Measurements from ENCODE around the gene ZBTB42. TPM values are rescaled to one million over a fixed set of nuclear protein-coding genes. Genes with fewer than 3 reads are reported as not detected.

Gene ZBTB42
- total and polyA plus RNA-seq, 2 donors (not counting 1 experiment from before 2014, with no cell fraction given), result 1.6 to 8.3 TPM

DNA sequence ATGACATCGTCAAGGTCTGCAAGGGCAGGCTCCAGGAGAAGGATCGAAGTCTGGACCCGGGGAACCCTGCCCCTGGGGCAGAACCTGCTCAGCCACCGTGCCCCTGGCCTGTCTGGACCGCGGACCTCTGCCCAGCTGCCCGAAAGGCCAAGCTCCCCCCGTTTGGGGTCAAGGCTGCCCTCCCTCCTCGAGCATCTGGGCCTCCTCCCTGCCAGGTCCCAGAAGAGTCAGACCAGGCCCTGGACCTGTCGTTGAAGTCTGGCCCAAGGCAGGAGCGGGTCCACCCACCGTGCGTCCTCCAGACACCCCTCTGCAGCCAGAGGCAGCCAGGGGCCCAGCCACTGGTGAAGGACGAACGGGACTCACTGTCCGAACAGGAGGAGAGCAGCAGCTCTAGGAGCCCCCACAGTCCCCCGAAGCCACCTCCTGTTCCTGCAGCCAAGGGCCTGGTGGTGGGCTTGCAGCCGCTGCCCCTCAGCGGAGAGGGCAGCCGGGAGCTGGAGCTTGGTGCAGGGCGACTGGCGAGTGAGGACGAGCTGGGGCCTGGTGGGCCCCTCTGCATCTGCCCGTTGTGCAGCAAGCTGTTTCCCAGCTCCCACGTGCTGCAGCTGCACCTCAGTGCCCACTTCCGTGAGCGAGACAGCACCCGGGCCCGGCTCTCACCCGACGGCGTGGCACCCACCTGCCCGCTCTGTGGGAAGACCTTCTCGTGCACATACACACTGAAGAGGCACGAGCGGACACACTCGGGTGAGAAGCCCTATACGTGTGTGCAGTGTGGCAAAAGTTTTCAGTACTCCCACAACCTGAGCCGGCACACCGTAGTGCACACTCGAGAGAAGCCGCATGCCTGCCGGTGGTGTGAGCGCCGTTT, 856 bp downstream of the ZBTB42 start:
- peak overlapping the region; percentile 77 for H3K9ac ChIP-seq (ENCODE audit: low read length)
- H3K27me3 ChIP-seq (replicated peaks in 1 of 4; ENCODE audit: control extremely low read depth in 1 of 4, control insufficient read depth in 3 of 4, insufficient read depth in 4 of 4, low read length in 3 of 4), result no peaks in the 10 kb centered on the region
- H3K4me2 ChIP-seq (replicated peaks; ENCODE audit: low read depth, low read length, poor library complexity, severe bottlenecking), result peak overlapping the region; percentile 99
- Mint-ChIP-seq H3K9me3 (ENCODE audit: insufficient read depth) (no peaks in the 10 kb centered on the region), H3K4me1 (peaks cover 35% of the 10 kb centered on the region), H3K27ac (peak overlapping the region; percentile 84), H3K4me3 (peak overlapping the region; percentile 87), H3K27me3 (no peaks in the 10 kb centered on the region)
- peak overlapping the region; percentile 84 for H2AFZ ChIP-seq (ENCODE audit: insufficient read depth, low read depth, low read length, poor library complexity, severe bottlenecking)
- H4K20me1 ChIP-seq (ENCODE audit: control insufficient read depth, insufficient read depth, low read length, poor library complexity, severe bottlenecking), result peaks cover 31% of the 10 kb centered on the region
- ChIA-PET POLR2A (no interaction called here), CTCF (interaction anchor here (1.5 to 2.4 kb wide), 4 partner anchors 9 to 33 kb away, joined by 3 to 13 read pairs (median 8); no protein-coding TSS in a partner anchor)
- ATAC-seq (ENCODE audit: low read depth) (no peak), DNase-seq (peak; percentile 27)
- no peaks in the 10 kb centered on the region for H3K9me3 ChIP-seq (ENCODE audit: control extremely low read depth in 1 of 3, control insufficient read depth in 2 of 3, insufficient read depth in 1 of 3, low read length in 2 of 3)
- whole genome bisulfite sequencing (ENCODE audit: insufficient coverage), result 84% methylated on average over 45 of the region's 45 CpGs
- intact Hi-C loops (cut with micrococcal nuclease), result loop anchor here (1.0 to 2.0 kb wide), 2 partner anchors 33 to 183 kb away; partner anchors contain the start of gene CLBA1
- no peak overlapping the region for H3K27ac ChIP-seq (ENCODE audit: low read length in 2 of 2)
- peaks cover 13 to 47% of the 10 kb centered on the region in 2 donors for H3K4me1 ChIP-seq (ENCODE audit: control insufficient read depth in 2 of 2, insufficient read depth in 2 of 2, low read length in 2 of 2)
- no peaks in the 10 kb centered on the region for H3K36me3 ChIP-seq (replicated peaks in 1 of 2; ENCODE audit: control extremely low read depth in 1 of 2, control insufficient read depth in 1 of 2, extremely low read depth in 1 of 2, insufficient read depth in 2 of 2, low read length in 1 of 2)
- peak overlapping the region; percentile 15 to 85 (median 72) for H3K4me3 ChIP-seq (ENCODE audit: control extremely low read depth in 1 of 5, extremely low read depth in 1 of 5, insufficient read depth in 1 of 5, low read depth in 2 of 5, low read length in 4 of 5)
- peaks cover 4% of the 10 kb centered on the region for H3K79me2 ChIP-seq (ENCODE audit: control insufficient read depth, insufficient read depth, low read length)
- TF ChIP-seq, protein P1, sequence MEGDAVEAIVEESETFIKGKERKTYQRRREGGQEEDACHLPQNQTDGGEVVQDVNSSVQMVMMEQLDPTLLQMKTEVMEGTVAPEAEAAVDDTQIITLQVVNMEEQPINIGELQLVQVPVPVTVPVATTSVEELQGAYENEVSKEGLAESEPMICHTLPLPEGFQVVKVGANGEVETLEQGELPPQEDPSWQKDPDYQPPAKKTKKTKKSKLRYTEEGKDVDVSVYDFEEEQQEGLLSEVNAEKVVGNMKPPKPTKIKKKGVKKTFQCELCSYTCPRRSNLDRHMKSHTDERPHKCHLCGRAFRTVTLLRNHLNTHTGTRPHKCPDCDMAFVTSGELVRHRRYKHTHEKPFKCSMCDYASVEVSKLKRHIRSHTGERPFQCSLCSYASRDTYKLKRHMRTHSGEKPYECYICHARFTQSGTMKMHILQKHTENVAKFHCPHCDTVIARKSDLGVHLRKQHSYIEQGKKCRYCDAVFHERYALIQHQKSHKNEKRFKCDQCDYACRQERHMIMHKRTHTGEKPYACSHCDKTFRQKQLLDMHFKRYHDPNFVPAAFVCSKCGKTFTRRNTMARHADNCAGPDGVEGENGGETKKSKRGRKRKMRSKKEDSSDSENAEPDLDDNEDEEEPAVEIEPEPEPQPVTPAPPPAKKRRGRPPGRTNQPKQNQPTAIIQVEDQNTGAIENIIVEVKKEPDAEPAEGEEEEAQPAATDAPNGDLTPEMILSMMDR (IDR thresholded peaks at IDR 0.05), result no peak
- TF ChIP-seq EZH2 (IDR thresholded peaks at IDR 0.05; ENCODE audit: borderline replicate concordance, insufficient read depth, low read depth, low read length, poor library complexity, severe bottlenecking), result no peak
